GM12892 (cell line): ENCODE results near the gene NRF1.
"Not testable (repeated sequence)": the region's sequence is repeated elsewhere in the genome, so short reads cannot be mapped to it uniquely, and the experiment has no call there.

Experiments used
- POLR2A ChIP-seq: IDR thresholded peaks from 2 replicates; pipeline ENCODE4 v1.6.1; 2011; ENCODE audit warnings: low read depth, low read length, control low read depth
- POLR2AphosphoS5 ChIP-seq: IDR thresholded peaks from 2 replicates; pipeline ENCODE4 v1.6.1; 2011; ENCODE audit warnings: low read depth, low read length, control low read depth
- TAF1 ChIP-seq: IDR thresholded peaks from 2 replicates; pipeline ENCODE4 v1.6.1; 2011; ENCODE audit warnings: low read depth, mild to moderate bottlenecking, control low read depth, low read length, borderline replicate concordance

- TF ChIP-seq POLR2A, POLR2AphosphoS5, TAF1: not testable (repeated sequence)
These were observed 45.2 kb upstream of the NRF1 start for GRCh38 chr7:129566323-129566722.
